GM13976 (cell line): Measurements from ENCODE around the gene SLC2A14.
A peak's percentile ranks its signal among the peaks of the same experiment; 100 is the strongest.
"Not testable (repeated sequence)": the region's sequence is repeated elsewhere in the genome, so short reads cannot be mapped to it uniquely, and the experiment has no call there.

ENCODE experiments used
- DNase-seq: peaks from one replicate; pipeline ENCODE4 v3.0.0; 2012; ENCODE audit warnings: low spot score
- in situ Hi-C: fragments of 300-500 bp; cut with MboI; formaldehyde crosslinking; loops from one replicate; pipeline ENCODE4 v1.12.0; 2022; ENCODE audit warnings: low sequenced_read_pairs, mixed read lengths, inconsistent platforms; ENCODE audit not compliant: unreplicated experiment
- TF ChIP-seq, protein P1 (sequence below): IDR thresholded peaks from 2 replicates; pipeline ENCODE4 v1.5.1; 2012; ENCODE audit warnings: borderline replicate concordance, mild to moderate bottlenecking; ENCODE audit not compliant: insufficient read depth; ENCODE audit errors: extremely low read depth, missing control alignments, control extremely low read depth

Gene SLC2A14

DNA sequence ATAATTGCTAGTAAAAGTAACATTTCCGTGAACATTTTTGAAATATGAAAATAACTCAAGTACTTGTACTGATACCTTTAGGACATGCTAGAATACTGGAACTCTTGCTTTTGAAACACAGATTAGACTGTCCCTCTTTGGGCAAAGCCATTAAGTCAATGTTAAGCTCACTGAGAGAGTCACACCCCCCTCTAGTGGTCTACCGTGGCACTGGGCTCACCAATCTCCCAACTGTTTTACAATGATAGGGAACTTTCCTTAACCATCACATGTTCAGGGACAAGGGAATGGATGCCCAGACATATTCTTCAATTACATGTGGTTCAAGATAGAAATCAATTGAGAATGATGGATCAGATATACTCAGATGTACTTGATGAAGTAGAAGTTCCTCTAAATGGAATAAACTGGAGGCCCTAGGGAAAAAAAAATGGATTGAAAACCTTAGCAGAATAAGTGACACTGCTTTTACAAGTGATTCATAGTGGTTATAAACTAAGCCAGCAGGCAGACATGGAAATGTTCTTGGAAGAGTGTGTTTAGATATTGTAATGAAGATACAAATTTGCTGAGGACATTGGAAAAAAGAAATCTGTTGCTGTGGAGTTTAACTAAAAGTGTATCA is 65.7 kb downstream of the SLC2A14 start:
- TF ChIP-seq, protein P1, sequence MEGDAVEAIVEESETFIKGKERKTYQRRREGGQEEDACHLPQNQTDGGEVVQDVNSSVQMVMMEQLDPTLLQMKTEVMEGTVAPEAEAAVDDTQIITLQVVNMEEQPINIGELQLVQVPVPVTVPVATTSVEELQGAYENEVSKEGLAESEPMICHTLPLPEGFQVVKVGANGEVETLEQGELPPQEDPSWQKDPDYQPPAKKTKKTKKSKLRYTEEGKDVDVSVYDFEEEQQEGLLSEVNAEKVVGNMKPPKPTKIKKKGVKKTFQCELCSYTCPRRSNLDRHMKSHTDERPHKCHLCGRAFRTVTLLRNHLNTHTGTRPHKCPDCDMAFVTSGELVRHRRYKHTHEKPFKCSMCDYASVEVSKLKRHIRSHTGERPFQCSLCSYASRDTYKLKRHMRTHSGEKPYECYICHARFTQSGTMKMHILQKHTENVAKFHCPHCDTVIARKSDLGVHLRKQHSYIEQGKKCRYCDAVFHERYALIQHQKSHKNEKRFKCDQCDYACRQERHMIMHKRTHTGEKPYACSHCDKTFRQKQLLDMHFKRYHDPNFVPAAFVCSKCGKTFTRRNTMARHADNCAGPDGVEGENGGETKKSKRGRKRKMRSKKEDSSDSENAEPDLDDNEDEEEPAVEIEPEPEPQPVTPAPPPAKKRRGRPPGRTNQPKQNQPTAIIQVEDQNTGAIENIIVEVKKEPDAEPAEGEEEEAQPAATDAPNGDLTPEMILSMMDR, result peak; percentile 76
- in situ Hi-C loops, result loop anchor here (5.0 to 25.0 kb wide), 2 partner anchors 130 to 595 kb away; no protein-coding TSS in a partner anchor
- DNase-seq, result peak; percentile 69

DNA sequence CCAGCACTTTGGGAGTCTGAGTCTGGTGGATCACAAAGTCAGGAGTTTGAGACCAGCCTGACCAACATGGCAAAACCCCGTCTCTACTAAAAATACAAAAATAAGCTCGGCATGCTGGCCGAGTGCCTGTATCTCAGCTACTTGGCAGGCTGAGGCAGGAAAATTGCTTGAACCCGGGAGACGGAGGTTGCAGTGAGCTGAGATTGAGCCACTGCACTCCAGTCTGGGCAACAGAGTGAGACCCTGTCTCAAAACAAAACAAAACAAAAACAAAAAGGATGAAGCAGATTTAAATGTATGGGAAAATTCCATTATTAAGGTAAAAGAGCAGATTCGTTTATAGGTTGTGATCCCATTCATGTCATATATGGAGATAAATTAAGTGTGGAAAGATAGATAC is 66.4 kb downstream of the SLC2A14 start:
- in situ Hi-C loops, result loop anchor here (5.0 to 25.0 kb wide), 2 partner anchors 129 to 594 kb away; no protein-coding TSS in a partner anchor
- DNase-seq, result not testable (repeated sequence)

- TF ChIP-seq, protein P1, result no peak
- no peak for DNase-seq
- in situ Hi-C loops, result loop anchor here (25.0 kb wide), 1 partner anchor 589 kb away; no protein-coding TSS in a partner anchor
These were observed 71.3 kb downstream of the SLC2A14 start for GRCh38 chr12:7801460-7801859.

- in situ Hi-C loops, DNase-seq: not testable (repeated sequence)
These were observed 73.9 kb downstream of the SLC2A14 start for GRCh38 chr12:7798750-7799308.

- in situ Hi-C loops, result no loop called here
- DNase-seq, result no peak
- TF ChIP-seq, protein P1, result no peak
These were observed 74.9 kb downstream of the SLC2A14 start for GRCh38 chr12:7797698-7798398.

DNA sequence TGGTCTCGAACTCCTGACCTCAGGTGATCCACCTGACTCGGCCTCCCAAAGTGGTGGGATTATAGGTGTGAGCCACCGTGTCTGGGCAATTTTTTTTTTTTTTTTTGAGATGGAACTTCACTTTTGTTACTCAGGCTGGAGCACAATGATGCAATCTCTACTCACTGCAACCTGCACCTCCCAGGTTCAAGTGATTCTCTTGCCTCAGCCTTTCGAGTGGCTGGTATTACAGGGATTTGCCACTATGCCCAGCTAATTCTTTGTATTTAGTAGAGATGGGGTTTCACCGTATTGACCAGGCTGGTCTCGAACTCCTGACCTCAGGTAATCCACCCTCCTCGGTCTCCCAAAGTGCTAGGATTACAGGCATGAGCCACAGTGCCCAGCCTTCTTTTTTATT is 75.4 kb downstream of the SLC2A14 start:
- in situ Hi-C loops, DNase-seq: not testable (repeated sequence)

- in situ Hi-C loops, result no loop called here
- TF ChIP-seq, protein P1, result no peak
These were observed 79.5 kb downstream of the SLC2A14 start for GRCh38 chr12:7793211-7793610.

GRCh38 chr12:7788884-7789528 is 83.7 kb downstream of the SLC2A14 start, which contains the start of gene NANOG:
Gene NANOG, plus strand, starts transcription at chr12:7789402. Its CDS starts 213 bp downstream, at chr12:7789615.
- DNase-seq, in situ Hi-C loops: not testable (repeated sequence)

More at GRCh38 chr12:7793211-7793610, 79.5 kb downstream of the SLC2A14 start:
- DNase-seq, result no peak
